ENCODE measurements around the gene CYB561.

Gene CYB561

GRCh38 chr17:63406689-63407330, 39.3 kb downstream of the CYB561 start:
- peaks cover 28% of the 10 kb centered on the region for H3K36me3 ChIP-seq (ENCODE audit: insufficient read depth, low read length)
- H3K27me3 ChIP-seq (ENCODE audit: insufficient read depth, low read length) = no peaks in the 10 kb centered on the region
- no peaks in the 10 kb centered on the region for H3K79me2 ChIP-seq (ENCODE audit: control insufficient read depth, insufficient read depth, low read length, unreplicated experiment)
- peaks cover 11% of the 10 kb centered on the region for H3K4me1 ChIP-seq (ENCODE audit: control insufficient read depth, insufficient read depth, low read length, unreplicated experiment)
- no peak overlapping the region for H3K4me3 ChIP-seq (ENCODE audit: low read depth, low read length)
- H3K27ac ChIP-seq (ENCODE audit: low read depth, low read length) = peak overlapping the region; percentile 48
- no peak overlapping the region for H2AFZ ChIP-seq (ENCODE audit: low read length, unreplicated experiment)

- Histone ChIP-seq H3K4me3 (ENCODE audit: low read depth, low read length) (no peak overlapping the region), H3K4me1 (ENCODE audit: control insufficient read depth, insufficient read depth, low read length, unreplicated experiment) (peaks cover 11% of the 10 kb centered on the region), H3K79me2 (ENCODE audit: control insufficient read depth, insufficient read depth, low read length, unreplicated experiment) (no peaks in the 10 kb centered on the region), H2AFZ (ENCODE audit: low read length, unreplicated experiment) (no peak overlapping the region), H3K27ac (ENCODE audit: low read depth, low read length) (peak overlapping the region; percentile 48; the same call in 1 of the 2 replicates), H3K36me3 (ENCODE audit: insufficient read depth, low read length) (peaks cover 36% of the 10 kb centered on the region), H3K27me3 (ENCODE audit: insufficient read depth, low read length) (no peaks in the 10 kb centered on the region)
These were observed 40.3 kb downstream of the CYB561 start for GRCh38 chr17:63405741-63406261.

- no peak overlapping the region; the same call in 1 of the 2 replicates for H3K27ac ChIP-seq (ENCODE audit: low read depth, low read length)
- H3K4me1 ChIP-seq (ENCODE audit: control insufficient read depth, insufficient read depth, low read length, unreplicated experiment) = peaks cover 12% of the 10 kb centered on the region
- peaks cover 36% of the 10 kb centered on the region for H3K36me3 ChIP-seq (ENCODE audit: insufficient read depth, low read length)
- no peak overlapping the region for H2AFZ ChIP-seq (ENCODE audit: low read length, unreplicated experiment)
- no peak overlapping the region for H3K4me3 ChIP-seq (ENCODE audit: low read depth, low read length)
- H3K79me2 ChIP-seq (ENCODE audit: control insufficient read depth, insufficient read depth, low read length, unreplicated experiment) = no peaks in the 10 kb centered on the region
- no peaks in the 10 kb centered on the region for H3K27me3 ChIP-seq (ENCODE audit: insufficient read depth, low read length)
These were observed 41.1 kb downstream of the CYB561 start for GRCh38 chr17:63405020-63405419.

- H3K79me2 ChIP-seq (ENCODE audit: control insufficient read depth, insufficient read depth, low read length, unreplicated experiment) = no peaks in the 10 kb centered on the region
- no peak overlapping the region for H2AFZ ChIP-seq (ENCODE audit: low read length, unreplicated experiment)
- H3K4me1 ChIP-seq (ENCODE audit: control insufficient read depth, insufficient read depth, low read length, unreplicated experiment) = peaks cover 27% of the 10 kb centered on the region
- H3K27ac ChIP-seq (ENCODE audit: low read depth, low read length) = no peak overlapping the region
- H3K27me3 ChIP-seq (ENCODE audit: insufficient read depth, low read length) = no peaks in the 10 kb centered on the region
- H3K36me3 ChIP-seq (ENCODE audit: insufficient read depth, low read length) = peaks cover 32% of the 10 kb centered on the region
- no peak overlapping the region for H3K4me3 ChIP-seq (ENCODE audit: low read depth, low read length)
These were observed 43.5 kb downstream of the CYB561 start for GRCh38 chr17:63402431-63403212.

- peaks cover 25% of the 10 kb centered on the region; the same call in 1 of the 2 replicates for H3K36me3 ChIP-seq (ENCODE audit: insufficient read depth, low read length)
- H3K4me3 ChIP-seq (ENCODE audit: low read depth, low read length) = no peak overlapping the region
- H3K79me2 ChIP-seq (ENCODE audit: control insufficient read depth, insufficient read depth, low read length, unreplicated experiment) = no peaks in the 10 kb centered on the region
- no peaks in the 10 kb centered on the region for H3K27me3 ChIP-seq (ENCODE audit: insufficient read depth, low read length)
- peaks cover 34% of the 10 kb centered on the region for H3K4me1 ChIP-seq (ENCODE audit: control insufficient read depth, insufficient read depth, low read length, unreplicated experiment)
- H2AFZ ChIP-seq (ENCODE audit: low read length, unreplicated experiment) = no peak overlapping the region
- H3K27ac ChIP-seq (ENCODE audit: low read depth, low read length) = peak overlapping the region; percentile 23; the same call in 1 of the 2 replicates
These were observed 46.2 kb downstream of the CYB561 start for GRCh38 chr17:63399856-63400255.

GRCh38 chr17:63399316-63399715, 46.8 kb downstream of the CYB561 start:
- peak overlapping the region; percentile 23; the same call in 1 of the 2 replicates for H3K27ac ChIP-seq (ENCODE audit: low read depth, low read length)
- H3K36me3 ChIP-seq (ENCODE audit: insufficient read depth, low read length) = peaks cover 25% of the 10 kb centered on the region; the same call in 1 of the 2 replicates
- no peaks in the 10 kb centered on the region for H3K79me2 ChIP-seq (ENCODE audit: control insufficient read depth, insufficient read depth, low read length, unreplicated experiment)
- no peak overlapping the region for H2AFZ ChIP-seq (ENCODE audit: low read length, unreplicated experiment)
- no peaks in the 10 kb centered on the region for H3K27me3 ChIP-seq (ENCODE audit: insufficient read depth, low read length)
- no peak overlapping the region for H3K4me3 ChIP-seq (ENCODE audit: low read depth, low read length)
- peaks cover 39% of the 10 kb centered on the region for H3K4me1 ChIP-seq (ENCODE audit: control insufficient read depth, insufficient read depth, low read length, unreplicated experiment)

- no peak overlapping the region for H2AFZ ChIP-seq (ENCODE audit: low read length, unreplicated experiment)
- peaks cover 25% of the 10 kb centered on the region; the same call in 1 of the 2 replicates for H3K36me3 ChIP-seq (ENCODE audit: insufficient read depth, low read length)
- no peaks in the 10 kb centered on the region for H3K79me2 ChIP-seq (ENCODE audit: control insufficient read depth, insufficient read depth, low read length, unreplicated experiment)
- peaks cover 39% of the 10 kb centered on the region for H3K4me1 ChIP-seq (ENCODE audit: control insufficient read depth, insufficient read depth, low read length, unreplicated experiment)
- no peak overlapping the region for H3K4me3 ChIP-seq (ENCODE audit: low read depth, low read length)
- H3K27ac ChIP-seq (ENCODE audit: low read depth, low read length) = 0 out of 2 replicates have a peak overlapping the region, but pooled peaks have one; percentile 10
- no peaks in the 10 kb centered on the region for H3K27me3 ChIP-seq (ENCODE audit: insufficient read depth, low read length)
These were observed 47.4 kb downstream of the CYB561 start for GRCh38 chr17:63398680-63399079.

- Histone ChIP-seq H3K4me1 (ENCODE audit: control insufficient read depth, insufficient read depth, low read length, unreplicated experiment) (peaks cover 31% of the 10 kb centered on the region), H3K4me3 (ENCODE audit: low read depth, low read length) (peak overlapping the region; percentile 34; the same call in 1 of the 2 replicates), H3K27me3 (ENCODE audit: insufficient read depth, low read length) (no peaks in the 10 kb centered on the region), H3K36me3 (ENCODE audit: insufficient read depth, low read length) (peaks cover 12% of the 10 kb centered on the region; the same call in 1 of the 2 replicates), H2AFZ (ENCODE audit: low read length, unreplicated experiment) (no peak overlapping the region), H3K79me2 (ENCODE audit: control insufficient read depth, insufficient read depth, low read length, unreplicated experiment) (no peaks in the 10 kb centered on the region), H3K27ac (ENCODE audit: low read depth, low read length) (peak overlapping the region; percentile 62)
These were observed 50.9 kb downstream of the CYB561 start for GRCh38 chr17:63395075-63395805.

GRCh38 chr17:63390090-63390489, 56.0 kb downstream of the CYB561 start:
- Histone ChIP-seq H3K4me3 (ENCODE audit: low read depth, low read length) (no peak overlapping the region), H3K79me2 (ENCODE audit: control insufficient read depth, insufficient read depth, low read length, unreplicated experiment) (no peaks in the 10 kb centered on the region), H3K4me1 (ENCODE audit: control insufficient read depth, insufficient read depth, low read length, unreplicated experiment) (peaks cover 8% of the 10 kb centered on the region), H3K36me3 (ENCODE audit: insufficient read depth, low read length) (peaks cover 21% of the 10 kb centered on the region), H3K27ac (ENCODE audit: low read depth, low read length) (no peak overlapping the region), H2AFZ (ENCODE audit: low read length, unreplicated experiment) (no peak overlapping the region), H3K27me3 (ENCODE audit: insufficient read depth, low read length) (no peaks in the 10 kb centered on the region)

- Histone ChIP-seq H3K27ac (ENCODE audit: low read depth, low read length) (no peak overlapping the region), H3K27me3 (ENCODE audit: insufficient read depth, low read length) (no peaks in the 10 kb centered on the region), H3K79me2 (ENCODE audit: control insufficient read depth, insufficient read depth, low read length, unreplicated experiment) (no peaks in the 10 kb centered on the region), H2AFZ (ENCODE audit: low read length, unreplicated experiment) (no peak overlapping the region), H3K4me1 (ENCODE audit: control insufficient read depth, insufficient read depth, low read length, unreplicated experiment) (peaks cover 6% of the 10 kb centered on the region), H3K36me3 (ENCODE audit: insufficient read depth, low read length) (peaks cover 25% of the 10 kb centered on the region), H3K4me3 (ENCODE audit: low read depth, low read length) (no peak overlapping the region)
These were observed 58.3 kb downstream of the CYB561 start for GRCh38 chr17:63387656-63388340.
